HG02798 (cell line): ENCODE measurements around the gene LSAMP.

Experiments
- ATAC-seq: cut with Tn5 transposase; IDR thresholded peaks from one replicate; pipeline ENCODE4 v1.9.1; 2021; ENCODE audit warnings: mild to moderate bottlenecking; ENCODE audit not compliant: unreplicated experiment, poor library complexity

LSAMP gene

DNA sequence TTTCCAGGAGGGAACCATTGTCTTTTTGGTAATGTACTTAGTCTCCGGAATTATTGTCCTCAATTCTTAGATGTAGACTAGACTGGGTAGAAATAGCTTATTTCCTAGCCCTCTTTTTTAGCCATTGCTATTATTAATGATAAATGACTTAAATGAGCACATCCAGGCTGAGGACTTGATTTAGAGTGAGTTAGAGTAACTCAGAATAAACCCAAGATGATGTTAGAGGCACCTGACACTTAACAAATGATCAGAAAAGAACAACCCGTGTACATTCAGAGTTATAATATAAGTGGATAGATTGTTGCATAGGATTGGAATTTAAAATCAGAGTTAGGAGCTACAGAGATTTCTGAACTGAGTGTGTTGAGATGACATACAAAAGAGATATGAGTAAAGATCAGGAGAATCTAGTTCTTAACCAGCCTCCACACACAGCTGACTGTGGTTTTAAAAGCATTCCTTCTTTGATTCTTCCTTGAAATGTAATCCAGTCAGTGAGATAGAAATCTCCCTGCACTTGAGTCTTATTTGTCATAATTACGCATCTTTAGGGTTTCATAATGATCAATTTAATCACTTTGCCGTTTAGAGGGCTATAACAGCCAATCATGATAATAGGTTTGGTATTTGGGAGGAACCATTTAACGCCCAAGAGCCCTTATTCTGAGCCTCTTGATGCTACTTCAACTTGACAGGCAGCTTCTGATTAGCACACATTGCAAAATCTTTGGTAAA, 455.4 kb downstream of the LSAMP start:
- no peak for ATAC-seq

DNA sequence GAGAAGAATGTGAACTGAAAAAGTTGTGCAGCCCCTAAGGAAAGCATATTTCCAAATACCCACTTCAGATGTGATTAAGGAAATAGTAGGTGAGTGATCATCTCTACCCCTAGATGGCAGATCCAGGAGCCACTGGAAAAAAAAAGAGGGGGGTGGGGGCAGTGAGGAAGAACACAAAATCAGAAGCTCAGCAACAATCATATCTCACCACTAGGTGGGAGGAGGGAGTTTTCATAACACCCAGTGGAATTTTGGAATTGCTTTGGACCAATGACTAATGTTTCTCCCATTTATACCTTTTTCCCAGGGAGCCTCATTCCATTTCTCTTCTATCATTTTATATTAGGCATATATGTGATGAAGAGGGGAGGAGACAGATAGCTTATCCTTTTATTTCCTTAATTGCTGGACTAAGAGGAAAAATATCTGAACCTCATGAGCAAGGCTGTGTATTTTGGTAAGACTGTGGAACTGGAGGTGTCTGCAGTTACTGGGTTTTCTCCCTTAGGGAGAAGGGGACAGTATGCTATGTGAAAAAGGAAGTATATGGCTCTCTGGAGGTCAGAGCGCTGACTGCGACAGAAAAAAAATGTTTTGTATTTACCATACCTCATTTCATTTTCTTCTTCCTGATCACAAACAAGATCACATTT, 458.6 kb downstream of the LSAMP start:
- ATAC-seq = no peak

DNA sequence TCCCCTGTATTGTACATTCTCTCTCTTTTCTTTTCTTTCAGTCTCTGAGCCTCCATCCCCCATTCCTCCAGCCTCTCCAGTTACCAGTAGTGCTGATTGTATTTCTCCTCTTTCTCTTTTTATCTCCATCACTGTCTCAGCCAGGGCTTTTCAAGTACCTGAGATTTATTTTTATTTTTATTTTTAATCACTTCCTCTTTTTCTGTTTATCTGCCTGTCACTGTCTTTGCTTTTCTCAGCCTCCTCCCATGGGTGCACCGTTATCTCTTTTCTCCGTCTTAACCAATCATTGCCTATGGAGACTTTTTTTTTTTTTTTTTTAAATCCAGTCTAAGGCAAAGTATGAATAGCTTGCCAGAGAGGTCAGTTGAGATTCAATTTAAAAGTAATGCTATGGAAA, 462.7 kb downstream of the LSAMP start:
- peak; percentile 32 for ATAC-seq

DNA sequence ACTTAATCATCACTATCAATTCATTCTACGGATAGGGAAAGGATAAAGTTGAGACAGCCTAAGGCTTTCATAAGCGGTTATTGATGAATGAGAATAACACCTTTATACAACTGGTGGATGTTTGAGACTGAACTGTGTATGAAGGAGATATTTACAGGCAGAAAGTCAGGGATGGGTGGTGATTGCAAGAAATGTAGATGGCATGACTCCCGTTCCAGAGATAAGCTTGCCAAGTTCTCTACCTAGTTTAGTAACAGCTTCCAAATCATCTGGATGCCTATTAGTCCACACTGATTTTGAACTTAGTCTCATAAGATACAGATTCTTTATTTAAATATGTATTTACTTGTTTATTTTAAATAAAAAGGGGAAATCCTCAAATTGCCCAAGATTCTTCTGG, 463.2 kb downstream of the LSAMP start:
- no peak for ATAC-seq

DNA sequence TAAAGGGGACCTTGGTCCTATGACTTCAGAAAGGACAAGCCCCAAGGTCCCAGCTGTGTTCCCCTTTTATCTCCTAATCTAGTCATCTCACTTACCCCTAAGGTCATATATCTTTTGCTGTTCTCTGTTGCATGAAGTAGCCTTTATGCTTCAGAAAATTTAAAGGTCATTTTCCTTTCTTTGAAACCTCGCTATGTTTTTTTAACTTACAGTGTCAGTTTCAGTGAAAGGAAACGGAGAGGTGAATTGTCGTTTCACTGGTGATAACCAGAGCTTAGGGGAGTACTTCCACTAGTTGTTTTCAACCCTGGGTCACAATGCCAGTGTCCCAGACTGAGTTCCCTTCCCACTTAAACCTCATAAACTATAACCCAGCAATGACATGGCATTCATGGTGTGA, 464.6 kb downstream of the LSAMP start:
- peak; percentile 33 for ATAC-seq

DNA sequence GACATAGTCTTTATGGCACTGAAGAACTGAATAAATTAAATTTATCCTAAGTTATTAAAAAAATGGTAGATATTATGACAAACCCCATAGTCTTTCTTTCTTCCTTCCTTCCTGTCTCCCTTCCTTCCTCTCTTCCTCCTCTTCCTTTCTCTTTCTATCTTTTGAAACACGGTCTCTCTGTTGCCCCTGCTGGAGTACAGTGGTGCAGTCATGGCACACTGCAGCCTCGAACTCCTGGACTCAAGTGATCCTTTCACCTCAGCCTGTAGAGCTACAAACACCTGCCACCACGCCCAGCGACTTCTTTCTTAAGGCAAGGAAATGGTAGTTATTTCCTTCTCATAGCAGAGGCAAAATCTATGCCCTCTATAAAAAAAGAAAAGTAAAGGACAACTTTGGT, 467.4 kb downstream of the LSAMP start:
- ATAC-seq = no peak

DNA sequence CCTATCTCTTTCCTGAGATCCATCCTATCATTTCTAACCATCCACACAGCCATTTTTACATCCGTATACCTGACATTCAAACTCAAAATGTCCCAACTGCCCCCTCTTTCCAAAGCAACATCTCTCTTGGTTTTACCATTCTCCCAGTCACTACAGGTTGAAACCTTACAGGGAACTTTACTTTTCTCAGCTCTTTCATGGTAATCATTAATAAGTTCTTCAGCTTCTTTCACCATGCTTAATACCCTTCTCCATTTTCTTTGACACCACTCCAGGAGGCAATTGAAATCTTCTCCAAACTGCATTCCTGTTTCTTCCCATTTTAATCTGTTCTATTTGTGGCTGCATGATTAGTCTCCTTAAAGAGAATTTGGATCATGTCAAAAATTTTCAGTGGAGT, 469.5 kb downstream of the LSAMP start:
- ATAC-seq = no peak

DNA sequence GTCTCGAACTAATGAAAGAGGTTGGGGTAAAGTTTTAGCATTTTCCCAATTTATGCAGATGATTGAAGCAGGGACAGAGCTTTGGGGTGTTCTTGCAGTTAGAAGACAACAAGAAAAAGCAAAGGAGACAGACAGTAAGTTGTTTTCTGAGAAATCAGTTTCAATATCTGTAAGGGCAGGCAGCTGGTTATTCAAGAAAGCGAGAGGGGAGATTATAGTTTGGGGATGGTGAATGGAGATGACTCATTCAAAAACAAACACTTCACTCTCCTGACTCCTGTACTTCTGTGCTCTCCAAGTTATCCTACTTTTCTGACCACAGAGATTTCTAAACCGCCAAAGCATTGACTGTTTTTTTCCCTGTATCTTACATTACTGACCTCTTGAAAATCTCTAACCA, 469.9 kb downstream of the LSAMP start:
- ATAC-seq = peak; percentile 61

DNA sequence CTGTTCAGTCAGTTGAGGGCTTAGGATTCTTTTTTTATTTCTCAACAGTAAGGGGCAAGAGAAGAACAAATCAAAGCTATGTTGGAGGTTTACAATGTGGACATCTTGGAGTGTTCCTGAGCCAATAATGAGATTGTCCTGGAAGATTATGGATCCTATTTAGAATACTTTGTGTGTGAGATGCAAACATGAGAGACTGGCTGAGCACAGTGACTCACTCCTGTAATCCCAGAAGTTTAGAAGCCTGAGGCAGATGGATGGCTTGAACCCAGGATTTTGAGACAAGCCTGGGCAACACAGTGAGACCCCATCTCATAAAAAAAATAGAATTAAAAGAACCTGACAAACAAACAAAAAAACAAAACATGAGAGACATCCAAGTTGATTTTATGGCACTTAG, 470.3 kb downstream of the LSAMP start:
- no peak for ATAC-seq

DNA sequence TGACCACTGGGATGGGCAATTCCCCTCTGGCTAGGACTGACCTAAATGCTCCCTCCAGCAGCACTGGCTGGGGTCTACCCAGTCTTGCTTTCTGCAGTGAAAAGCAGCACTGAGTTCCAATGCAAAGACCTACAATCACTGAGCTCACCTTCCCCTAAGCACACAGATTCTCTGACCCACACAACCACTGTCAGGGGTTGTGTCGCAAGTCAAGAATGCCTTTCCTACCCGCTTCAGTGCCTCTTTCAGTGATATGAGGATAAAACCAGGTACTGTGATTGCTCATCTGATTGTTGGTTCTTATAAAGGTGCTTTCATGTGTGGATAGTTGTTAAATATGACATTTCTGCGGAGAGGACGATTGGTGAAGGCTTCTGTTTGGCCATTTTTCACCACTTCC, 476.4 kb downstream of the LSAMP start:
- ATAC-seq = no peak

DNA sequence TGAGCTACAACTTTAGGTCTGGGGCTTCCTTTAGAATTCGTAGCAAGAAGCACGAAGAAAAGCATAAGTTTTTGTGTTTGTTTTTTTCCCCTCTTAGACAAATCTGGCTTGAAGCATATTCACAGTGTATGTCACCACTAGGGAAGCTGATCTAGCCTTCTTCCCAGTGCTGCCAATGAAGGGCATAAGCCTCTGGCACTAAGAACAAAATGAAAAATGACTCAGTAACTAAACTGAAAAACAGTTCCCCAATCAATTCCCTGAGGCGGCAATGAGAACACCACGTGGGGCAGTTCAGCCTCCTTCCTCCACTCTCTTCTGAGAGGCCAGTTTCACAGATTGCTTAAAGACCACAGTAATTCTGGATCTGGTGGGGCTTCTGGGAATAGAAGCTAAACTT, 483.9 kb downstream of the LSAMP start:
- no peak for ATAC-seq

DNA sequence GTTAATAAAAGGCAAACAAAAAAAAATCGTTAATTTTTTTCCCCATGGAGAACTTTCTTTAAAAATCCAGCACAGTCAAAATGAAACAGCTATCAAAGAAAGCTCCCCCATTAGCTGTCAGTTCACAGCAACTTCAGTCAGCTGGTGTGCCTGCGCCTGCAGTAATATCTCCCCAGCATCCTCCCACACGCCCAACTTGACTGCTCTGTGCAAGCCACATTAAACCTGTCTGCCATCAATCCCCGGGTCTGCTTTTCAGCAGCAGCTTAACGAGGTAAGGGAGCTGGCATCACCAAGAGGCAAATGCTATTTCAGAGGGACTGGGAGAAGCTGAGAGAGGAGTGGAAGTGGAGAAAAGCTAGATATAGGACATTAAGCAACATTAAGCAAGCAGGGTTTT, 484.5 kb downstream of the LSAMP start:
- ATAC-seq = peak; percentile 75

DNA sequence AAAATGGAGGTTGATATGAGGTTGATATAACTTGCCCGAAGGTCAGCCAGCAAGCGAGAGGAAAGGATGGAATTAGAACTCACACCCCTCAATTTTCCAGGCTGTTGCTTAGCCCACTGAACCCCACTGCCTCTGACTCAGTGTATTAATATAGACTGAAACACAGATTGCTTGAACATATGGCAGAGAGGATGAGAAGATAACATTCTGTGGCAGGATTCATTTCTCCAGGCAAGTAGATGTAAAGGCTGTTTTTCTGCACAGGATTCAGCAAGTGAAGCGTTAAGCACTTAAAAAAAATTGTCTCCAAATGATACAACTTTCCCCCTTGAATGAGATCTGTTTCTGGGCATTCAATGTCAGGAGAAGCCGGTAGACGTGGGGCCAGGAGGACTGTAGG, 486.8 kb downstream of the LSAMP start:
- no peak for ATAC-seq

DNA sequence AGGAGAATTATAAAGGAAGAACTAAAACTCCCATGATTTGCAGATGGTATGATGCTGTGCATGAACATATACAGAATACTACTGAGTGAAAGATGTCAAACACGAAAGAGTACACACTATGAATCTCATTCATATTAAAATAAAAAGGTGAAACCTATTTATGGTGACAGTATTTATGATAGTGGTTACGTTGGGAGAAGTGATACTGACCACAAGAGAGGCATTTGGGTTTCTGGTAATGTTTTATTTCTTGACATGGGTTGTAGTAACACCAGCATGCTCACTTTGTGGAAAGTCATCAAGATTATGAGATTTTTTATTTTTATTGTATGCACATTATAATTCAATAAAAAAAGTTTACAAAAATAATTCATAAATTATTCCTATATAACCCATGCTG, 498.0 kb downstream of the LSAMP start:
- no peak for ATAC-seq

DNA sequence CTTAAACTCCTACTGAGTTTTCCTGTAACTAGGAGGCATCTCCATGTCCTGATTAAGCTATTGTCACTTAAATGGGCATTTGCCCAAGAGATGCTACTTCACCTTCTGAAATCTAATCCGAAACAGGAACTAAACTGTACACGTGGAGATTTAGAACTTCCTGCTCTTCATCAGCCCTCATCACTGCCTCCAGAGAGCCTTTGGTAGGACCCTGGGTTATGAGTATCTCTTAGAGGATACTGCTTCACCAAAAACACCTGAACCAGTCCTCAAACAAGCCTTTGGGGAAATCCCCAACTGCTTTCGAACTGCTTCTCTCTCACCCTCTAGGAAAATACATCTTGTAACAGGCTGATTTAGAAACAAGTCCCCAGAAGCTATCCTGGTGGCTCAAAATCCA, 501.7 kb downstream of the LSAMP start:
- ATAC-seq = peak; percentile 68

DNA sequence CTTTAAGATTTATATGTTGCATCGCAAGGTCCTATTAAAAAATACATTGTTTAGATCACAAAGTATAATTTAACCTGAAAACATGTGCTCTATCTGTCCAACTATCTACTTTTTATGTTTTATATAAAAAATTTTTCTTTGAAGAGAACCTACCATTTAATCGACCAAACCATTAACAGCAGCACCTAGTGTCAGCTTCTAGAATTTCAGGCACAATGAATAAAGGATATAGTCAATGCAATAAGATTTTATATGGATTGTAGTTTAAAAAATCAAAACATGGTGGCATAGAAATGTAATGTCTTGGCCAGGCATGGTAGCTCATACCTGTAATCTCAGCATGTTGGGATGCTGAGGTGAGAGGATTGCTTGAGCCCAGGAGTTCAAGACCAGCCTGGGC, 508.2 kb downstream of the LSAMP start:
- ATAC-seq = no peak

DNA sequence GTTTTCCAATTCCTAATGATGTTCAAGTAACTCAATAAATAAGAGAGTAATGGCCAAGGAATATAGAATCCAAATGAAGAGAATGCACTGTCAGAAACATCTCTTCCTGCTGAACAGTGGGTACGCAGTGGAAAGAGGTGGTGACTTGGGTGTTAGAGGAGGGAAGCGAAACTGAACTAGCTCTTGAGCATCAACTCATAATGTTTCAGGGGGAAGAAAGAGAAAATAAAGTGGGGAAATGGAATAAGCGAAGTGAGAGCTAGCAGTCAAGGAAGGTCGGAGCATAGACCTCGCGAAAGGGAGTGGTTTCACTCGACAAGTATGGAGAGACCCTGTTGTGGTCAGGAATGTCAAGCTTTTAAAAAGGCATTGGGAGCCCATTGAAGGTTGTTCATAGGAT, 512.5 kb downstream of the LSAMP start:
- ATAC-seq = peak; percentile 43

DNA sequence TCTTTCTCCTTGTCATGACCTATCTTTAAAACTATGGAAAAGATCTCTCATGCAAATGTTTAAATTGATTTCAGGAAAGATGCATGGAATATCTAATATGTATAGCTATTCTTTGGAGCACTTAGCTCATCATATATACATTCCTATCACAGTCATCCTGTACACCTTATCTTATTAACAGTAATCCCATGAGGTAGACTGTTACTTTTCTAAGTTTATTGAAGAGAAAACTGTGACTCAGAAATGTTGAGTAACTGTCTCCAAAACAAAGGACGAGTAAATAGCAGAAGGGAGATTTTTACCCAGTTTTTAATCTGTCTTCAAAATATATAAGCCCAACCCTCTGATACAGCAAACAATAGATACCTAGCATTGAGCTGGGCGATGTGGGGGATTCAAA, 513.7 kb downstream of the LSAMP start:
- no peak for ATAC-seq

DNA sequence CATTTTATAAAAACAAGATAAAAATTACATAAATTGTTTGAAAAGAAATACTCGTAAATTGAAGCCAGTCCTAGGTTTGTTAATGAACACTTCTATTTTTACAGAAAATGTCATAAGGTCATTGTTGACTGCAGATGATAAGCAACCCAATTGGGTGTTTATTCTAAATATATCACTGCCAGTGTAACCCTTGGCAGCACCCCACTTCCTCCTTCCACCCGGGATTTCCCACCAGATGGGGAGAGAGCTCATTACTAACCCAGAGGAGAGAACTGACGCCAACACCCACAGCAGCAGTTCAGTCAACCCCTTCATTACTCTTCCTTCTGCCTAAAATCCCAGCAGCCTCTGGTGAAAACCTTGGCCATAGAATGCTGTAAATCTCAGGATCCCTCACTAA, 514.4 kb downstream of the LSAMP start:
- ATAC-seq = peak; percentile 72

DNA sequence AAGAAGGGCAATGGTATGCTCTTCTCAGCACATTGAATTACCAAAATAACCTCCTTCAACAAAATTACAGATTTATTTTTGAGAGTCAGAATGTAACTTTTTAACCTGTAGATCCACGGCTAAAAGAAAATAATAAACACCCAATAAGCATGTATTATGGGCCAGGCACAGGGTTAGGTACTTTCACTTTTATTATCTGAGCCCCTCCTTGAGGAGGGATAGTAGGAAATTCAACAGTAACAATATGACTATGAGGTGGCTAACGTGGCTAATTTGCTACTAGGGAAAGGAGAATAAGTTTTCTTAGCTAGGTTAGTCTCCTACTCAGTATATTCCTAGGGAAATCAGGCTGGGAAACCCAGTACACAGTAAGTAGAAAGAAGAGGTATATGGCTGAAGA, 515.1 kb downstream of the LSAMP start:
- peak; percentile 43 for ATAC-seq

DNA sequence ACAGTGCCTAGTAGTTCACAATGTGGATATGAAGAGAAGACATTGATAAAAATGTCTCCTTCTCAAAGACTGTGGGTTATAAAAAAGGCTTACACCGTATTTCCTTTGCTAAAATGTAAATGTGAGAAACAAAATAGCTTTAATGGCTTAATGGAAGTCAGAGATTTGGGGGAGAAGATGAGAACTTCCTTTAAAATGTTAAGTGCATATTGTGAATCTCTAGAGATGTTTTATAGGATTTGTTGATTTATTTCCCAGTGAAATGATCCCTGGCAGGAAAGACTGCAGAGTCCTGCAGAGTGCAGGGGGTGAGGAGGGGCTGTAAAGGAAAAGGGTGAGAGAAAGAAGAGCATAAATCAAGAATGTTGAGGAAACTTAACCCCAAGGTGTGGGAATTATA, 516.9 kb downstream of the LSAMP start:
- no peak for ATAC-seq

DNA sequence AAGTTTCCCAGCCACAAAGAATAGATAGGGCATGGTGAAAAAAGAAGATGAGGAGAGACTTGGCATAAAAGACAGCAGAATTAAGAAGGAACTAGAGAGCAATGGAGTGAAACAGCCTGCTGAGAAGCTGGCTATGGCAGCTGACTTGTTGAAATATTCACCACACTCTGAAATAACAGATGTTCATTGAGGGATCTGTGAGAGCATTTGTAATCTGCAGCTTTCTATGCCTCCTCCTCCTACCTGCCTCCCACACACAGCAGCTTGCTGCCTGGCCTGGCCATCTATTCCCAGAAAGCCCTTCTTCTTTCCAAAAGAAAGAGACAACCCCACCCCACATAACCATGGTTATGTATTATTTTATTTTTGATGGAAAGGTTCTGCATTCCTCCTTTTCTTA, 518.1 kb downstream of the LSAMP start:
- ATAC-seq = no peak
